Liver (tissue), 9 donors: ENCODE results near the gene C1QTNF1. TPM values are rescaled to one million over a fixed set of nuclear protein-coding genes. Genes with fewer than 3 reads are reported as not detected.

Source experiments
- DNase-seq: peaks from one replicate; pipeline ENCODE4 v3.0.0-alpha.2; 2017; ENCODE audit warnings: low spot score
- H3K27ac ChIP-seq, 2 donors: one replicate each; pipeline ENCODE4 v1.7.0; 2013; ENCODE audit warnings: inconsistent platforms in 2 of 2, low read length in 2 of 2, control low read depth in 1 of 2, low read depth in 1 of 2, mild to moderate bottlenecking in 1 of 2
- H3K27me3 ChIP-seq, 4 donors: one replicate each; pipeline versions ENCODE4 v1.6.1 to v1.7.0; 2013; ENCODE audit warnings: low read length in 3 of 4, inconsistent platforms in 1 of 4, mild to moderate bottlenecking in 1 of 4, moderate library complexity in 1 of 4; ENCODE audit not compliant: control insufficient read depth in 4 of 4, insufficient read depth in 4 of 4
- H3K36me3 ChIP-seq, 4 donors: one replicate each; pipeline versions ENCODE4 v1.6.1 to v1.7.0; 2013; ENCODE audit warnings: low read length in 3 of 4, mild to moderate bottlenecking in 3 of 4, low read depth in 1 of 4, moderate library complexity in 1 of 4; ENCODE audit not compliant: control insufficient read depth in 4 of 4, insufficient read depth in 3 of 4
- H3K4me1 ChIP-seq, 4 donors: one replicate each; pipeline versions ENCODE4 v1.6.1 to v1.7.0; 2013; ENCODE audit warnings: low read length in 3 of 4, mild to moderate bottlenecking in 3 of 4, moderate library complexity in 1 of 4; ENCODE audit not compliant: control insufficient read depth in 4 of 4, insufficient read depth in 4 of 4
- H3K4me3 ChIP-seq, 3 donors: one replicate each; pipeline versions ENCODE4 v1.6.1 to v1.7.0; 2013; ENCODE audit warnings: low read length in 3 of 3, control low read depth in 1 of 3, low read depth in 1 of 3, mild to moderate bottlenecking in 1 of 3
- H3K9ac ChIP-seq, 2 donors: one replicate each; pipeline ENCODE4 v1.7.0; 2013; ENCODE audit warnings: low read length in 2 of 2, mild to moderate bottlenecking in 2 of 2, moderate library complexity in 2 of 2, control low read depth in 1 of 2, low read depth in 1 of 2
- H3K9me3 ChIP-seq, 4 donors: one replicate each; pipeline versions ENCODE4 v1.6.1 to v1.7.0; 2013; ENCODE audit warnings: low read length in 3 of 4; ENCODE audit not compliant: control insufficient read depth in 4 of 4
- EGR1 ChIP-seq, 2 donors: IDR thresholded peaks; 2 replicates each; pipeline ENCODE4 v1.6.1; 2016 to 2018; ENCODE audit warnings: antibody characterized with exemption in 2 of 2, low read depth in 2 of 2
- FOXA1 ChIP-seq: IDR thresholded peaks from 2 replicates; pipeline ENCODE4 v1.6.1; 2016; ENCODE audit warnings: antibody characterized with exemption
- FOXA2 ChIP-seq: IDR thresholded peaks from 2 replicates; pipeline ENCODE4 v1.6.1; 2016; ENCODE audit warnings: antibody characterized with exemption
- GABPA ChIP-seq, 2 donors: IDR thresholded peaks in 1 of 2; conservative IDR thresholded peaks in 1 of 2; 2 replicates each; pipeline ENCODE4 v1.6.1; 2016; ENCODE audit warnings: antibody characterized with exemption in 2 of 2, mild to moderate bottlenecking in 1 of 2, moderate library complexity in 1 of 2
- HNF4A ChIP-seq, 2 donors: conservative IDR thresholded peaks; 2 replicates each; pipeline ENCODE4 v1.6.1; 2016; ENCODE audit warnings: antibody characterized with exemption in 2 of 2, mild to moderate bottlenecking in 2 of 2
- JUND ChIP-seq, 2 donors: IDR thresholded peaks; 2 replicates each; pipeline ENCODE4 v1.6.1; 2016; ENCODE audit warnings: antibody characterized with exemption in 2 of 2
- NR2F2 ChIP-seq: IDR thresholded peaks from 2 replicates; pipeline ENCODE4 v1.6.1; 2016; ENCODE audit warnings: antibody characterized with exemption
- RXRA ChIP-seq, 2 donors: IDR thresholded peaks; 2 replicates each; pipeline ENCODE4 v1.6.1; 2017 to 2018; ENCODE audit warnings: antibody characterized with exemption in 2 of 2, mild to moderate bottlenecking in 1 of 2
- SP1 ChIP-seq: IDR thresholded peaks from 2 replicates; pipeline ENCODE4 v1.6.1; 2018; ENCODE audit warnings: antibody characterized with exemption, mild to moderate bottlenecking
- TAF1 ChIP-seq: conservative IDR thresholded peaks from 2 replicates; pipeline ENCODE4 v1.6.1; 2016; ENCODE audit warnings: antibody characterized with exemption, mild to moderate bottlenecking
- YY1 ChIP-seq: IDR thresholded peaks from 2 replicates; pipeline ENCODE4 v1.6.1; 2016; ENCODE audit warnings: antibody characterized with exemption, mild to moderate bottlenecking
- WGBS: extraction: QIAGEN DNeasy Blood & Tissue Kit; methylation state at CpG from one replicate; pipeline ENCODE4 v1.1.7; 2013; 5-methylcytosine and 5-hydroxymethylcytosine counted together
- polyA plus RNA-seq, 2 donors: library from polyadenylated mRNA; stranded (reverse) in 1 of 2; unstranded in 1 of 2; fragments of 200-250 nt in 1 of 2; fragments of >200 nt in 1 of 2; fragmentation: Nextera tagmentation in 1 of 2; extraction: Ambion mirVana in 1 of 2; gene quantifications; one replicate each; pipeline versions ENCODE4 v1.2.1 to v1.2.3, GENCODE V29; 2013 to 2015
- total RNA-seq, 2 donors: library from RNA; depleted of rRNA; stranded (reverse); fragments of >200 nt; gene quantifications; one replicate each; pipeline ENCODE4 v1.2.3, GENCODE V29; 2014
- TF ChIP-seq, protein P1 (sequence below): IDR thresholded peaks from 2 replicates; pipeline ENCODE4 v1.6.1; 2016; ENCODE audit warnings: antibody characterized with exemption, mild to moderate bottlenecking
- TF ChIP-seq, protein P2 (sequence below): fragments of 150-350 bp; IDR thresholded peaks from 2 replicates; pipeline ENCODE4 v1.5.1; 2017; ENCODE audit warnings: improper control_type of control experiment, low read depth, low read length; ENCODE audit not compliant: missing input control
- donor health status: healthy.
- donor health status: healthy.
- donor health status: healthy.
- donor health status: healthy.
- donor health status: healthy.

C1QTNF1 gene
- total and polyA plus RNA-seq, 4 donors = 0.56 to 54.6 (median 16.1) TPM

DNA sequence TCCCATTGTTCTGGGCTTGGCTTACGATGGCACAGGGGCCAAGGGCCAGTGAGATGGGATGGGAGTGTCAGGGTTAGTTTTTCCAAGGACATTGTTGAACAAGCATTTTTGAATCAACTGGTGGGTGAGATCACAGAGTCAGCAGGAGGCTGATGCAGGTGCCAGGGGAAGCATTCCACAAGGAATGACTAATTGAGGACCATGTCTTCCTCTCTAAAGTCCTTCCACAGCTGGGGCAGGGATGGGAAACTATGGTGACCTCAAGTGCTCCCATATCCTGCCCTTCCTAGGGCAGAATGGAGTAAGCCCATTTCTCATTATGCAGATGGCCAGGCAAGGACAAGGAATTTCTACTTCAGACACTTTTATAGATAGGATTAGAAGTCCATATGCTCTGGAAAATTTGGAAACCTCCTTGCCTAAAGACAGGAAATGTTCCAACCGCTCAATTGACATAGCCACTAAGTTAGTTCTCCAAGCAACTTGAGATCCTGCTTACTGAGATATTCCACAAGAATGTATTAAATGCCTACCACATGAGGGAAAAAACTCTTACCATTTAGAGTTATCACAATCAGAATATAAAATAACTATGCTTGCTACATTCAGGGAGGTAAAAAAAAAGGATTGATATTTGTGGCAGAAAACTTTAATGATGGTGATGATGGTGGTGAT is 29.4 kb downstream of the C1QTNF1 start:
- Histone ChIP-seq H3K9me3 (peaks cover 0 to 8% (median 2%) of the 10 kb centered on the region in 4 donors), H3K27me3 (no peaks in the 10 kb centered on the region), H3K27ac (no peak overlapping the region), H3K4me1 (no peaks in the 10 kb centered on the region), H3K9ac (no peak overlapping the region), H3K4me3 (no peak overlapping the region), H3K36me3 (no peaks in the 10 kb centered on the region)
- 81% methylated on average over 2 of the region's 2 CpGs for WGBS
- TF ChIP-seq EGR1 (IDR thresholded peaks at IDR 0.05; ENCODE audit: low read depth in 2 of 2) (no peak), NR2F2 (peak; percentile 23)
- DNase-seq = no peak

DNA sequence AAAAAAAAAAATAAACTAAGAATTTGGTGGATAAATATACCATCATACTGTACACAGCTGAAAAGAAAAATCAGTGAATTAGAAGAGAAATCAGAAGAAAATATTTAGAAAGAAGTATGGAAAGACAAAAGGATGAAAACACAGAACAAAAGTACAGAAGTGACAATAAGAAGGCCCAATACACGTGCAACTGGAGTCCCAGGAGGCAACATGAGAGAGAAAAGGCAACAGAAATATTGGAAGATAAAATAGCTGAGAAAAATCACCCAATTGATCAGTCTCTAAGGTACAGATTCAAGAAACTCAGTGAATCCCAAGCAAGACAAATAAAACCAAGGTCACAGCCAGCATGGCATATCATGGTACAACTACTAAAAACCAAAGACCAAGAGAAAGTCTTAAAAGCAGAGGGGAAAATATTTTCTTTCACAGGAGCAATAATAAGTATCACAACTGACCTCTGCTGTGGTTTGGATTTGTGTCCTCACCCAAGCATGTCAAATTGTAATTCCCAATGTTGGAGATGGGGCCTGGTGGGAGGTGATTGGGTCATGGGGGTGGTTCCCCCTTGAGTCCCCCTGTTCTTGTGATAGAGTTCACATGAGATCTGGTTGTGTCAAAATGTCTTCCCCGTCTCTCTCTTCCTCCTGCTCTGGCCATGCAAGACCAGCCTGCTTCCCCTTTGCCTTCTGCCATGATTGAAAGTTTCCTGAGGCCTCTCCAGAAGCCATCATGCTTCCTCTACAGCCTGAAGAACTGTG is 30.4 kb downstream of the C1QTNF1 start:
- no peaks in the 10 kb centered on the region for H3K4me1 ChIP-seq
- H3K4me3 ChIP-seq = no peak overlapping the region
- H3K9ac ChIP-seq = no peak overlapping the region
- H3K9me3 ChIP-seq = peaks cover 0 to 8% (median 2%) of the 10 kb centered on the region in 4 donors
- no peak for DNase-seq
- 66% methylated on average over 2 of the region's 2 CpGs for WGBS
- no peaks in the 10 kb centered on the region for H3K36me3 ChIP-seq
- H3K27ac ChIP-seq = no peak overlapping the region
- TF ChIP-seq, protein P1, sequence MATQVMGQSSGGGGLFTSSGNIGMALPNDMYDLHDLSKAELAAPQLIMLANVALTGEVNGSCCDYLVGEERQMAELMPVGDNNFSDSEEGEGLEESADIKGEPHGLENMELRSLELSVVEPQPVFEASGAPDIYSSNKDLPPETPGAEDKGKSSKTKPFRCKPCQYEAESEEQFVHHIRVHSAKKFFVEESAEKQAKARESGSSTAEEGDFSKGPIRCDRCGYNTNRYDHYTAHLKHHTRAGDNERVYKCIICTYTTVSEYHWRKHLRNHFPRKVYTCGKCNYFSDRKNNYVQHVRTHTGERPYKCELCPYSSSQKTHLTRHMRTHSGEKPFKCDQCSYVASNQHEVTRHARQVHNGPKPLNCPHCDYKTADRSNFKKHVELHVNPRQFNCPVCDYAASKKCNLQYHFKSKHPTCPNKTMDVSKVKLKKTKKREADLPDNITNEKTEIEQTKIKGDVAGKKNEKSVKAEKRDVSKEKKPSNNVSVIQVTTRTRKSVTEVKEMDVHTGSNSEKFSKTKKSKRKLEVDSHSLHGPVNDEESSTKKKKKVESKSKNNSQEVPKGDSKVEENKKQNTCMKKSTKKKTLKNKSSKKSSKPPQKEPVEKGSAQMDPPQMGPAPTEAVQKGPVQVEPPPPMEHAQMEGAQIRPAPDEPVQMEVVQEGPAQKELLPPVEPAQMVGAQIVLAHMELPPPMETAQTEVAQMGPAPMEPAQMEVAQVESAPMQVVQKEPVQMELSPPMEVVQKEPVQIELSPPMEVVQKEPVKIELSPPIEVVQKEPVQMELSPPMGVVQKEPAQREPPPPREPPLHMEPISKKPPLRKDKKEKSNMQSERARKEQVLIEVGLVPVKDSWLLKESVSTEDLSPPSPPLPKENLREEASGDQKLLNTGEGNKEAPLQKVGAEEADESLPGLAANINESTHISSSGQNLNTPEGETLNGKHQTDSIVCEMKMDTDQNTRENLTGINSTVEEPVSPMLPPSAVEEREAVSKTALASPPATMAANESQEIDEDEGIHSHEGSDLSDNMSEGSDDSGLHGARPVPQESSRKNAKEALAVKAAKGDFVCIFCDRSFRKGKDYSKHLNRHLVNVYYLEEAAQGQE = no peak
- no peak for TF ChIP-seq SP1
- TF ChIP-seq HNF4A (conservative IDR thresholded peaks at IDR 0.05) = no peak
- TF ChIP-seq GABPA (IDR thresholded peaks at IDR 0.05 in 1 of 2, conservative IDR thresholded peaks at IDR 0.05 in 1 of 2) = no peak
- TF ChIP-seq NR2F2 = no peak
- TF ChIP-seq, protein P2, sequence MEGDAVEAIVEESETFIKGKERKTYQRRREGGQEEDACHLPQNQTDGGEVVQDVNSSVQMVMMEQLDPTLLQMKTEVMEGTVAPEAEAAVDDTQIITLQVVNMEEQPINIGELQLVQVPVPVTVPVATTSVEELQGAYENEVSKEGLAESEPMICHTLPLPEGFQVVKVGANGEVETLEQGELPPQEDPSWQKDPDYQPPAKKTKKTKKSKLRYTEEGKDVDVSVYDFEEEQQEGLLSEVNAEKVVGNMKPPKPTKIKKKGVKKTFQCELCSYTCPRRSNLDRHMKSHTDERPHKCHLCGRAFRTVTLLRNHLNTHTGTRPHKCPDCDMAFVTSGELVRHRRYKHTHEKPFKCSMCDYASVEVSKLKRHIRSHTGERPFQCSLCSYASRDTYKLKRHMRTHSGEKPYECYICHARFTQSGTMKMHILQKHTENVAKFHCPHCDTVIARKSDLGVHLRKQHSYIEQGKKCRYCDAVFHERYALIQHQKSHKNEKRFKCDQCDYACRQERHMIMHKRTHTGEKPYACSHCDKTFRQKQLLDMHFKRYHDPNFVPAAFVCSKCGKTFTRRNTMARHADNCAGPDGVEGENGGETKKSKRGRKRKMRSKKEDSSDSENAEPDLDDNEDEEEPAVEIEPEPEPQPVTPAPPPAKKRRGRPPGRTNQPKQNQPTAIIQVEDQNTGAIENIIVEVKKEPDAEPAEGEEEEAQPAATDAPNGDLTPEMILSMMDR = no peak
- H3K27me3 ChIP-seq = no peaks in the 10 kb centered on the region

DNA sequence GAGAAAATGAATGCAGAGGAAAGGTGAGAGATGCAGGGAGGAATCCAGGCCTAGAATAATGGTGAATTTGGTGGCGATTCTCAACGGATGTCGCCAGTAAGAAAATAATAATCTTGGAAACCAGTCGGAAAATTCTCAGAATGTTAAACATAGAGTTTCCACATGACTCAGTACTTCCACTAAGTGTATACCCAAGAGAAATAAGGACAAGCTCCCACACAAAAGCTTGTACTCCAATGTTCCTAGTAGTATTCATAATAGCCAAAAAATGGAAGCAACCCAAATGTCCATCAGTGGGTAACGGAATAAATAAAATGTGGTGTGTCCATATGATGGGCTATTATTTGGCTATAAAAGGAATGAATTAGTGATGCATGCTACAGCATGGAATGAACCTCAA is 31.2 kb downstream of the C1QTNF1 start:
- TF ChIP-seq SP1 = no peak
- no peak for TF ChIP-seq FOXA2
- no peak for TF ChIP-seq FOXA1
- no peak for TF ChIP-seq HNF4A (conservative IDR thresholded peaks at IDR 0.05)
- TF ChIP-seq JUND (IDR thresholded peaks at IDR 0.05) = no peak
- no peak for TF ChIP-seq YY1
- no peak for TF ChIP-seq RXRA (IDR thresholded peaks at IDR 0.05)
- no peak for TF ChIP-seq EGR1 (IDR thresholded peaks at IDR 0.05; ENCODE audit: low read depth in 2 of 2)
- no peak for TF ChIP-seq TAF1
- no peak for TF ChIP-seq GABPA (IDR thresholded peaks at IDR 0.05 in 1 of 2, conservative IDR thresholded peaks at IDR 0.05 in 1 of 2)
- Histone ChIP-seq H3K36me3 (no peaks in the 10 kb centered on the region), H3K4me3 (no peak overlapping the region), H3K27me3 (no peaks in the 10 kb centered on the region), H3K27ac (no peak overlapping the region), H3K9me3 (peaks cover 0 to 8% (median 2%) of the 10 kb centered on the region in 4 donors), H3K9ac (no peak overlapping the region), H3K4me1 (no peaks in the 10 kb centered on the region)
- no peak for DNase-seq
- 93% methylated on average over 5 of the region's 5 CpGs for WGBS
